ENCODE measurements around the gene PGC. TPM values are rescaled to one million over a fixed set of nuclear protein-coding genes. Genes with fewer than 3 reads are reported as not detected.

The PGC gene
- total and polyA plus RNA-seq, 9 of the 15 experiments (the other 6 are each of a cell fraction or from before 2014, with no cell fraction given) = 0.17 to 0.40 TPM; not detected in 7

- TF ChIP-seq FOS (IDR thresholded peaks at IDR 0.05; ENCODE audit: extremely low read depth, insufficient read length) (no peak), GABPA (tag; conservative IDR thresholded peaks at IDR 0.05; ENCODE audit: low read depth) (0 out of 2 replicates have a peak, but pooled peaks have one; percentile 12), CREB3L1 (IDR thresholded peaks at IDR 0.05; ENCODE audit: borderline replicate concordance, low read depth) (no peak), UBTF (IDR thresholded peaks at IDR 0.05; ENCODE audit: borderline replicate concordance in 1 of 2, low read depth in 2 of 2, low read length in 2 of 2) (peak in 1 of 2 experiments; percentile 46; a peak in 1 of 4 replicates), KDM5B (IDR thresholded peaks at IDR 0.05; ENCODE audit: insufficient replicate concordance, low read depth, low read length) (peak; percentile 40), ZNF511 (CRISPR knock-in tag; IDR thresholded peaks at IDR 0.05) (no peak; the same call in 1 of the 2 replicates), LARP7 (IDR thresholded peaks at IDR 0.05) (no peak)
These were observed 13.2 kb downstream of the PGC start (continued) for GRCh38 chr6:41733707-41734665.
